ENCODE data around the gene ZNF135.

ZNF135 gene

GRCh38 chr19:58021541-58022282 lies 37.4 kb upstream of the ZNF135 start:
- TF ChIP-seq, protein P1, sequence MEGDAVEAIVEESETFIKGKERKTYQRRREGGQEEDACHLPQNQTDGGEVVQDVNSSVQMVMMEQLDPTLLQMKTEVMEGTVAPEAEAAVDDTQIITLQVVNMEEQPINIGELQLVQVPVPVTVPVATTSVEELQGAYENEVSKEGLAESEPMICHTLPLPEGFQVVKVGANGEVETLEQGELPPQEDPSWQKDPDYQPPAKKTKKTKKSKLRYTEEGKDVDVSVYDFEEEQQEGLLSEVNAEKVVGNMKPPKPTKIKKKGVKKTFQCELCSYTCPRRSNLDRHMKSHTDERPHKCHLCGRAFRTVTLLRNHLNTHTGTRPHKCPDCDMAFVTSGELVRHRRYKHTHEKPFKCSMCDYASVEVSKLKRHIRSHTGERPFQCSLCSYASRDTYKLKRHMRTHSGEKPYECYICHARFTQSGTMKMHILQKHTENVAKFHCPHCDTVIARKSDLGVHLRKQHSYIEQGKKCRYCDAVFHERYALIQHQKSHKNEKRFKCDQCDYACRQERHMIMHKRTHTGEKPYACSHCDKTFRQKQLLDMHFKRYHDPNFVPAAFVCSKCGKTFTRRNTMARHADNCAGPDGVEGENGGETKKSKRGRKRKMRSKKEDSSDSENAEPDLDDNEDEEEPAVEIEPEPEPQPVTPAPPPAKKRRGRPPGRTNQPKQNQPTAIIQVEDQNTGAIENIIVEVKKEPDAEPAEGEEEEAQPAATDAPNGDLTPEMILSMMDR (IDR thresholded peaks at IDR 0.05; ENCODE audit: low read depth, low read length, missing control alignments): peak; percentile 9
- no peak for DNase-seq (ENCODE audit: low read depth)
- in situ Hi-C loops (cut with HindIII; ENCODE audit: low sequenced_read_pairs): no loop called here
- H3K4me3 ChIP-seq (ENCODE audit: low read depth, low read length): no peak overlapping the region

DNA sequence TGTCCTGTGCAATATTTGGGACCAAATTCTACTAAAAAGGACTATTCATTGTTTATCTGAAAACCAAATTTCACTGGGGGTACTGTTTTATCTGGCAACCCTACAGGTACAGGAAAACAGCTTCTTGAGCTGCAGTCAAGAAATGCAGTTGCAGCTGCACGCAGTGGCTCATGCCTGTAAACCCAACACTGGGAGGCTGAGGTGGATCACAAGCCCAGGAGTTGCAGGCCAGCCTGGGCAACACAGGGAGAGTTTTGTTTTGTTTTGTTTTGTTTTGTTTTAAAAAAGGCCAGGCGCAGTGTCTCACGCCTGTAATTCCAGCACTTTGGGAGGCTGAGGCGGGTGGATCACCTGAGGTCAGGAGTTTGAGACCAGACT lies 36.8 kb upstream of the ZNF135 start:
- in situ Hi-C loops (cut with HindIII; ENCODE audit: low sequenced_read_pairs): no loop called here
- TF ChIP-seq, protein P1 (IDR thresholded peaks at IDR 0.05; ENCODE audit: low read depth, low read length, missing control alignments): no peak
- DNase-seq (ENCODE audit: low read depth): no peak
- no peak overlapping the region for H3K4me3 ChIP-seq (ENCODE audit: low read depth, low read length)

GRCh38 chr19:58024661-58025060 lies 34.4 kb upstream of the ZNF135 start:
- in situ Hi-C loops (cut with HindIII; ENCODE audit: low sequenced_read_pairs): no loop called here
- no peak for DNase-seq (ENCODE audit: low read depth)
- no peak overlapping the region for H3K4me3 ChIP-seq (ENCODE audit: low read depth, low read length)
- TF ChIP-seq, protein P1 (IDR thresholded peaks at IDR 0.05; ENCODE audit: low read depth, low read length, missing control alignments): no peak

- no peak for DNase-seq (ENCODE audit: low read depth)
- TF ChIP-seq, protein P1 (IDR thresholded peaks at IDR 0.05; ENCODE audit: low read depth, low read length, missing control alignments): no peak
- H3K4me3 ChIP-seq (ENCODE audit: low read depth, low read length): peak within 1 kb of the TSS; percentile 19
- in situ Hi-C loops (cut with HindIII; ENCODE audit: low sequenced_read_pairs): no loop called here
Measured at GRCh38 chr19:58033741-58034476, 25.2 kb upstream of the ZNF135 start, which contains the start of gene ZSCAN1. ZSCAN1 (plus strand) TSS chr19:58034025; CDS start chr19:58037837, 3,812 bp downstream.

DNA sequence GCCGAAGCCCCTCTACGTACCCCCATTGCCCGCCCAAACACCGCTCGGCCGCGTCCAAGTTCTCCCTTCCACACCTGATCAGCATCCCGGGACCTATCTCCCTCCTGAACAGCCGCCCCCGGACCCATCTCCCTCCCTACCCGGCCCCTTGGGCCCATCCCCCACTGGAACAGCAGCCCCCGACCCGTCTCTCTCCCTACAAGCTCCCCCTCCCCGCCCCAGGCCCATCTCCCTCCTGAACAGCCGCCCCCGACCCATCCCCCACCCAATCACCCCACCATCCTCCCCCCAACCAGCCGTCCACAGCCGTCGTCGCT lies 24.6 kb upstream of the ZNF135 start:
- TF ChIP-seq, protein P1 (IDR thresholded peaks at IDR 0.05; ENCODE audit: low read depth, low read length, missing control alignments): no peak
- in situ Hi-C loops (cut with HindIII; ENCODE audit: low sequenced_read_pairs): no loop called here
- no peak for DNase-seq (ENCODE audit: low read depth)
- H3K4me3 ChIP-seq (ENCODE audit: low read depth, low read length): no peak overlapping the region

GRCh38 chr19:58035863-58036262 lies 23.2 kb upstream of the ZNF135 start:
- in situ Hi-C loops (cut with HindIII; ENCODE audit: low sequenced_read_pairs): no loop called here
- TF ChIP-seq, protein P1 (IDR thresholded peaks at IDR 0.05; ENCODE audit: low read depth, low read length, missing control alignments): no peak
- no peak for DNase-seq (ENCODE audit: low read depth)
- no peak overlapping the region for H3K4me3 ChIP-seq (ENCODE audit: low read depth, low read length)
